Measurements from ENCODE around the gene SPATA31A7. TPM values are rescaled to one million over a fixed set of nuclear protein-coding genes. Genes with fewer than 3 reads are reported as not detected.
"Not testable (repeated sequence)": the region's sequence is repeated elsewhere in the genome, so short reads cannot be mapped to it uniquely, and the experiment has no call there.

Gene SPATA31A7
- not detected for total RNA-seq

GRCh38 chr9:61189736-61190135, at the start of gene SPATA31A7:
Gene SPATA31A7, plus strand, starts transcription at chr9:61190036. Its CDS starts 29 bp downstream, at chr9:61190065.
- H3K36me3 ChIP-seq; H3K27me3 ChIP-seq (replicated peaks; ENCODE audit: insufficient read depth); H3K9me3 ChIP-seq; H3K4me1 ChIP-seq (ENCODE audit: control insufficient read depth in 1 of 2, low read depth in 2 of 2); ATAC-seq (ENCODE audit: insufficient number of reproducible peaks, low FRiP score, low read depth); H3K4me3 ChIP-seq; H3K27ac ChIP-seq; DNase-seq (ENCODE audit: low spot score): not testable (repeated sequence)

- not testable (repeated sequence) for H3K4me1 ChIP-seq (ENCODE audit: control insufficient read depth in 1 of 2, low read depth in 2 of 2); H3K9me3 ChIP-seq; H3K36me3 ChIP-seq; ATAC-seq (ENCODE audit: insufficient number of reproducible peaks, low FRiP score, low read depth); H3K27me3 ChIP-seq (replicated peaks; ENCODE audit: insufficient read depth); H3K4me3 ChIP-seq; H3K27ac ChIP-seq; DNase-seq (ENCODE audit: low spot score)
Measured at GRCh38 chr9:61226438-61226837, 36.6 kb downstream of the SPATA31A7 start.

All from thoracic aorta (tissue), 2 donors.